Measurements from ENCODE around the gene EFHD2. TPM values are rescaled to one million over a fixed set of nuclear protein-coding genes. Genes with fewer than 3 reads are reported as not detected.
"Not testable (repeated sequence)": the region's sequence is repeated elsewhere in the genome, so short reads cannot be mapped to it uniquely, and the experiment has no call there.

EFHD2 gene
- total RNA-seq, 1 experiment from 2014 or later = 48.3 TPM

GRCh38 chr1:15381805-15382204, 27.9 kb upstream of the EFHD2 start:
- DNase-seq = no peak
- Histone ChIP-seq H3K27me3 (ENCODE audit: control insufficient read depth, insufficient read depth, low read length) (peaks cover 40% of the 10 kb centered on the region), H3K4me3 (ENCODE audit: insufficient read depth, low read depth, low read length) (no peak overlapping the region), H3K36me3 (replicated peaks; ENCODE audit: control insufficient read depth, insufficient read depth, low read length) (no peaks in the 10 kb centered on the region)

GRCh38 chr1:15382601-15383518, 26.8 kb upstream of the EFHD2 start:
- DNase-seq = no peak
- Histone ChIP-seq H3K4me3 (ENCODE audit: insufficient read depth, low read depth, low read length) (no peak overlapping the region), H3K36me3 (replicated peaks; ENCODE audit: control insufficient read depth, insufficient read depth, low read length) (no peaks in the 10 kb centered on the region), H3K27me3 (ENCODE audit: control insufficient read depth, insufficient read depth, low read length) (peaks cover 48% of the 10 kb centered on the region)

- no peak for DNase-seq
- Histone ChIP-seq H3K4me3 (ENCODE audit: insufficient read depth, low read depth, low read length) (no peak overlapping the region), H3K36me3 (replicated peaks; ENCODE audit: control insufficient read depth, insufficient read depth, low read length) (no peaks in the 10 kb centered on the region), H3K27me3 (ENCODE audit: control insufficient read depth, insufficient read depth, low read length) (peaks cover 51% of the 10 kb centered on the region)
Observed at GRCh38 chr1:15383810-15384209, 25.9 kb upstream of the EFHD2 start.

- DNase-seq = peak; percentile 88
- Histone ChIP-seq H3K4me3 (ENCODE audit: insufficient read depth, low read depth, low read length) (peak overlapping the region; percentile 20; the same call in 1 of the 2 replicates), H3K27me3 (ENCODE audit: control insufficient read depth, insufficient read depth, low read length) (peaks cover 53% of the 10 kb centered on the region), H3K36me3 (replicated peaks; ENCODE audit: control insufficient read depth, insufficient read depth, low read length) (no peaks in the 10 kb centered on the region)
Observed at GRCh38 chr1:15384301-15384901, 25.3 kb upstream of the EFHD2 start.

GRCh38 chr1:15385420-15385819, 24.3 kb upstream of the EFHD2 start:
- Histone ChIP-seq H3K27me3 (ENCODE audit: control insufficient read depth, insufficient read depth, low read length) (peaks cover 51% of the 10 kb centered on the region), H3K4me3 (ENCODE audit: insufficient read depth, low read depth, low read length) (no peak overlapping the region), H3K36me3 (replicated peaks; ENCODE audit: control insufficient read depth, insufficient read depth, low read length) (no peaks in the 10 kb centered on the region)
- no peak for DNase-seq

GRCh38 chr1:15386164-15386749, 23.4 kb upstream of the EFHD2 start:
- Histone ChIP-seq H3K36me3 (replicated peaks; ENCODE audit: control insufficient read depth, insufficient read depth, low read length) (no peaks in the 10 kb centered on the region), H3K4me3 (ENCODE audit: insufficient read depth, low read depth, low read length) (no peak overlapping the region), H3K27me3 (ENCODE audit: control insufficient read depth, insufficient read depth, low read length) (peaks cover 50% of the 10 kb centered on the region)
- DNase-seq = peak; percentile 65

GRCh38 chr1:15388201-15388880, 21.3 kb upstream of the EFHD2 start:
- peak; percentile 69 for DNase-seq
- Histone ChIP-seq H3K27me3 (ENCODE audit: control insufficient read depth, insufficient read depth, low read length) (peaks cover 37% of the 10 kb centered on the region), H3K36me3 (replicated peaks; ENCODE audit: control insufficient read depth, insufficient read depth, low read length) (no peaks in the 10 kb centered on the region), H3K4me3 (ENCODE audit: insufficient read depth, low read depth, low read length) (0 out of 2 replicates have a peak overlapping the region, but pooled peaks have one; percentile 1)

- DNase-seq; H3K4me3 ChIP-seq (ENCODE audit: insufficient read depth, low read depth, low read length); H3K36me3 ChIP-seq (replicated peaks; ENCODE audit: control insufficient read depth, insufficient read depth, low read length): not testable (repeated sequence)
- H3K27me3 ChIP-seq (ENCODE audit: control insufficient read depth, insufficient read depth, low read length) = peaks cover 29% of the 10 kb centered on the region
Observed at GRCh38 chr1:15389828-15390227, 19.9 kb upstream of the EFHD2 start.

- DNase-seq = peak; percentile 55
- no peaks in the 10 kb centered on the region for H3K36me3 ChIP-seq (replicated peaks; ENCODE audit: control insufficient read depth, insufficient read depth, low read length)
- peaks cover 23% of the 10 kb centered on the region for H3K27me3 ChIP-seq (ENCODE audit: control insufficient read depth, insufficient read depth, low read length)
Observed at GRCh38 chr1:15390667-15391066, 19.0 kb upstream of the EFHD2 start.

GRCh38 chr1:15391366-15391765, 18.3 kb upstream of the EFHD2 start:
- Histone ChIP-seq H3K27me3 (ENCODE audit: control insufficient read depth, insufficient read depth, low read length) (peaks cover 16% of the 10 kb centered on the region), H3K36me3 (replicated peaks; ENCODE audit: control insufficient read depth, insufficient read depth, low read length) (no peaks in the 10 kb centered on the region), H3K4me3 (ENCODE audit: insufficient read depth, low read depth, low read length) (no peak overlapping the region)
- no peak for DNase-seq

More at GRCh38 chr1:15390667-15391066, 19.0 kb upstream of the EFHD2 start:
- H3K4me3 ChIP-seq (ENCODE audit: insufficient read depth, low read depth, low read length) = no peak overlapping the region

GRCh38 chr1:15393475-15394257, 16.0 kb upstream of the EFHD2 start:
- Histone ChIP-seq H3K36me3 (replicated peaks; ENCODE audit: control insufficient read depth, insufficient read depth, low read length) (no peaks in the 10 kb centered on the region), H3K4me3 (ENCODE audit: insufficient read depth, low read depth, low read length) (no peak overlapping the region), H3K27me3 (ENCODE audit: control insufficient read depth, insufficient read depth, low read length) (peaks cover 3% of the 10 kb centered on the region)
- DNase-seq = peak; percentile 51

GRCh38 chr1:15394258-15394690, 15.4 kb upstream of the EFHD2 start:
- no peaks in the 10 kb centered on the region; the same call in 1 of the 2 replicates for H3K27me3 ChIP-seq (ENCODE audit: control insufficient read depth, insufficient read depth, low read length)
- no peaks in the 10 kb centered on the region for H3K36me3 ChIP-seq (replicated peaks; ENCODE audit: control insufficient read depth, insufficient read depth, low read length)
- no peak overlapping the region for H3K4me3 ChIP-seq (ENCODE audit: insufficient read depth, low read depth, low read length)
- DNase-seq = no peak

- no peak for DNase-seq
- Histone ChIP-seq H3K36me3 (replicated peaks; ENCODE audit: control insufficient read depth, insufficient read depth, low read length) (no peaks in the 10 kb centered on the region), H3K4me3 (ENCODE audit: insufficient read depth, low read depth, low read length) (no peak overlapping the region), H3K27me3 (ENCODE audit: control insufficient read depth, insufficient read depth, low read length) (no peaks in the 10 kb centered on the region; the same call in 1 of the 2 replicates)
Observed at GRCh38 chr1:15397236-15397635, 12.5 kb upstream of the EFHD2 start.

- DNase-seq = no peak
- no peaks in the 10 kb centered on the region for H3K36me3 ChIP-seq (replicated peaks; ENCODE audit: control insufficient read depth, insufficient read depth, low read length)
- no peaks in the 10 kb centered on the region for H3K27me3 ChIP-seq (ENCODE audit: control insufficient read depth, insufficient read depth, low read length)
- no peak overlapping the region for H3K4me3 ChIP-seq (ENCODE audit: insufficient read depth, low read depth, low read length)
Observed at GRCh38 chr1:15399710-15400109, 10.0 kb upstream of the EFHD2 start.
